Endothelial cell of umbilical vein (primary cell): Measurements from ENCODE around the gene SLC39A5. TPM values are rescaled to one million over a fixed set of nuclear protein-coding genes. Genes with fewer than 3 reads are reported as not detected.

Experiments used
- BruUV-seq: library from RNA; stranded (reverse); fragments of 400-500 nt; replicated peaks from 2 replicates; lab custom pipeline; 2021; lab: Mats Ljungman, UMichigan
- CTCF ChIA-PET: fragments of 300-600, 350-600 bp; sonication (Branson Sonifier 250); formaldehyde crosslinking; loops from one replicate; lab custom pipeline; 2021; ENCODE audit warnings: antibody characterized with exemption, inconsistent platforms; lab: Charles Lee
- POLR2A ChIA-PET: fragments of 300-600, 350-600 bp; sonication (Branson Sonifier 250); formaldehyde crosslinking; loops from one replicate; lab custom pipeline; 2021; ENCODE audit warnings: antibody characterized with exemption, inconsistent platforms; lab: Charles Lee
- DNase-seq: peaks from one replicate; pipeline ENCODE4 v3.0.0-alpha.2; 2011; ENCODE audit warnings: low read depth, low spot score
- FAIRE-seq: peaks from 2 replicates; lab custom pipeline; 2011; peaks lifted over from hg19 to GRCh38; lab: Jason Lieb, UNC
- H2AFZ ChIP-seq: 2 replicates; pipeline ENCODE4 v1.6.0; 2012; ENCODE audit warnings: low read depth, low read length, control low read depth, inconsistent platforms
- H3K27ac ChIP-seq: 2 replicates; pipeline ENCODE4 v1.5.1; 2011; ENCODE audit warnings: low read depth, mild to moderate bottlenecking, control low read depth, low read length, moderate library complexity; ENCODE audit not compliant: insufficient read depth
- H3K27me3 ChIP-seq, 2 experiments: 2 replicates each; pipeline versions ENCODE4 v1.6.0 to v1.6.1; 2011; ENCODE audit warnings: low read length in 2 of 2, mixed read lengths in 1 of 2; ENCODE audit not compliant: control insufficient read depth in 2 of 2, insufficient read depth in 2 of 2
- H3K36me3 ChIP-seq, 2 experiments: 2 replicates in 1 of 2; 3 replicates in 1 of 2; pipeline ENCODE4 v1.5.1; 2011; ENCODE audit warnings: low read length in 2 of 2, mild to moderate bottlenecking in 1 of 2, moderate library complexity in 1 of 2; ENCODE audit not compliant: control insufficient read depth in 2 of 2, insufficient read depth in 2 of 2; ENCODE audit errors: extremely low read depth in 1 of 2
- H3K4me1 ChIP-seq: 3 replicates; pipeline ENCODE4 v1.5.1; 2011; ENCODE audit warnings: mild to moderate bottlenecking, low read length; ENCODE audit not compliant: control insufficient read depth, insufficient read depth; ENCODE audit errors: extremely low read depth
- H3K4me2 ChIP-seq: 2 replicates; pipeline ENCODE4 v1.6.1; 2011; ENCODE audit warnings: low read length, control low read depth, mixed read lengths; ENCODE audit not compliant: insufficient read depth
- H3K4me3 ChIP-seq, 3 experiments: fragments of 200-600 bp in 1 of 3; sonication (generic), shearing (Covaris generic) in 1 of 3; replicated peaks in 1 of 3; 2 replicates each; pipeline ENCODE4 v1.5.1; 2011 to 2016; ENCODE audit warnings: control low read depth in 3 of 3, low read length in 3 of 3, mild to moderate bottlenecking in 2 of 3, inconsistent platforms in 1 of 3, low read depth in 1 of 3, moderate library complexity in 1 of 3; ENCODE audit not compliant: insufficient read depth in 1 of 3
- H3K79me2 ChIP-seq: 2 replicates; pipeline ENCODE4 v1.6.0; 2012; ENCODE audit warnings: low read length, inconsistent platforms; ENCODE audit not compliant: control insufficient read depth, insufficient read depth
- H3K9ac ChIP-seq: replicated peaks from 2 replicates; pipeline ENCODE3; 2011; ENCODE audit warnings: low read length, control low read depth; ENCODE audit not compliant: insufficient read depth; ENCODE audit errors: extremely low read depth
- H3K9me1 ChIP-seq: replicated peaks from 3 replicates; pipeline ENCODE4 v1.6.0; 2011; ENCODE audit warnings: mild to moderate bottlenecking, low read length; ENCODE audit not compliant: control insufficient read depth, insufficient read depth; ENCODE audit errors: extremely low read depth
- H3K9me3 ChIP-seq: replicated peaks from 2 replicates; pipeline ENCODE4 v1.5.1; 2012; ENCODE audit warnings: low read length, inconsistent platforms; ENCODE audit not compliant: control insufficient read depth, insufficient read depth
- H4K20me1 ChIP-seq: replicated peaks from 2 replicates; pipeline ENCODE3; 2011; ENCODE audit warnings: mild to moderate bottlenecking, low read length; ENCODE audit not compliant: control insufficient read depth, insufficient read depth; ENCODE audit errors: extremely low read depth
- CTCF ChIP-seq, 2 donors: IDR thresholded peaks; 1 replicate in 1 of 2; 2 replicates in 1 of 2; pipeline ENCODE4 v1.5.1; 2011; ENCODE audit warnings: low read length in 2 of 2, mild to moderate bottlenecking in 2 of 2, moderate library complexity in 2 of 2, control low read depth in 1 of 2, inconsistent platforms in 1 of 2, low read depth in 1 of 2; ENCODE audit not compliant: insufficient read depth in 1 of 2; ENCODE audit errors: extremely low read depth in 1 of 2
- EZH2 ChIP-seq: IDR thresholded peaks from 2 replicates; pipeline ENCODE4 v1.6.1; 2012; ENCODE audit warnings: borderline replicate concordance, low read depth, mild to moderate bottlenecking, moderate library complexity, low read length, inconsistent platforms; ENCODE audit not compliant: severe bottlenecking
- FOS ChIP-seq: IDR thresholded peaks from 2 replicates; pipeline ENCODE4 v1.6.1; 2011; ENCODE audit warnings: mild to moderate bottlenecking, low read length, moderate library complexity, borderline replicate concordance; ENCODE audit not compliant: insufficient read depth
- GATA2 ChIP-seq: IDR thresholded peaks from 2 replicates; pipeline ENCODE4 v1.7.0; 2011; ENCODE audit warnings: low read depth, mild to moderate bottlenecking, moderate library complexity, mixed read lengths, low read length; ENCODE audit not compliant: insufficient read length, insufficient read depth
- JUN ChIP-seq: IDR thresholded peaks from 2 replicates; pipeline ENCODE4 v1.6.1; 2011; ENCODE audit warnings: borderline replicate concordance, low read depth; ENCODE audit not compliant: insufficient read length, insufficient read depth
- MAX ChIP-seq: IDR thresholded peaks from 2 replicates; pipeline ENCODE4 v1.6.1; 2011; ENCODE audit not compliant: insufficient read depth, insufficient read length
- MYC ChIP-seq: IDR thresholded peaks from one replicate; pipeline ENCODE4 v1.6.1; 2011; ENCODE audit warnings: mild to moderate bottlenecking, low read depth, low read length
- POLR2A ChIP-seq: IDR thresholded peaks from 2 replicates; pipeline ENCODE4 v1.6.1; 2012; ENCODE audit warnings: low read depth, mild to moderate bottlenecking, control low read depth, low read length
- POLR2AphosphoS5 ChIP-seq: IDR thresholded peaks from 2 replicates; pipeline ENCODE4 v1.6.1; 2012; ENCODE audit warnings: low read depth, mild to moderate bottlenecking, control low read depth, low read length, moderate library complexity; ENCODE audit not compliant: insufficient read depth
- dilution Hi-C: fragments of 300-500 bp; cut with MboI; formaldehyde crosslinking; loops from one replicate; pipeline ENCODE4 v1.15.0; 2019; ENCODE audit warnings: low sequenced_read_pairs; ENCODE audit not compliant: extremely low pct_ligation_motif_present
- intact Hi-C: fragments of 100-400 bp; cut with micrococcal nuclease; formaldehyde crosslinking; loops from one replicate; pipeline ENCODE4 v1.10.0; 2022
- polyA plus RNA-seq, 4 experiments: library from polyadenylated mRNA; depleted of rRNA in 3 of 4; stranded (reverse) in 3 of 4; unstranded in 1 of 4; fragments of >200 nt; gene quantifications; 2 replicates each; pipeline versions ENCODE4 v1.2.1 to v1.2.3, GENCODE V29; 2011 to 2012; ENCODE audit warnings: missing spikeins in 1 of 4
- total RNA-seq: library from RNA; stranded (reverse); gene quantifications from 2 replicates; pipeline ENCODE4 v1.2.3, GENCODE V29; 2021

Gene SLC39A5
- total and polyA plus RNA-seq, 2 donors (not counting 3 experiments of a cell fraction or from before 2014, with no cell fraction given): 0.10 TPM; not detected in 1

DNA sequence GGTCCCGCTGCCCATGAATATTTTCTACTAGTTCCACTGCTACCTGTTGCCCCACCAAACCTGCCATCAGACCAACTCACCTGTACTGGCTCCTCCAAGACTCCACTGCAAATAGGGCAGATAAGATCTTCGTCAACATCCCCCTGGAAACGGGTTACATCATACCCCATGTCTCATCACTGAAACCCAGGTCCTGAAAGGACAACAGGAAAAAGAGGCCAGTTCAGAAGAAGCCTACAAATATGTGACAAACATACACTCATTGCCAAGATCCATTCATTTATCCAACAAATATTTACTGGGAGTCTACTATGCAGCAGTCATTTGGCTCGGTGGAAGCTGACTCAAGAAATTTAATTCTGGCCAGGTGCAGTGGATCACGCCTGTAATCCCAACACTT, 16.0 kb upstream of the SLC39A5 start:
- FAIRE-seq: no peak
- Histone ChIP-seq H4K20me1 (no peaks in the 10 kb centered on the region), H3K9me3 (no peaks in the 10 kb centered on the region), H3K9ac (no peak overlapping the region), H3K27me3 (no peaks in the 10 kb centered on the region), H3K9me1 (no peaks in the 10 kb centered on the region), H3K36me3 (peaks cover 28 to 44% of the 10 kb centered on the region in 2 experiments), H3K4me1 (no peaks in the 10 kb centered on the region), H3K4me3 (no peak overlapping the region), H2AFZ (no peak overlapping the region), H3K27ac (no peak overlapping the region), H3K79me2 (peaks cover 9% of the 10 kb centered on the region), H3K4me2 (no peak overlapping the region)
- POLR2A ChIA-PET: no interaction called here
- BruUV-seq: no TSS peak
- dilution Hi-C loops (no loop called here), intact Hi-C loops (no loop called here)
- CTCF ChIA-PET: interaction anchor here (0.9 kb wide), 1 partner anchor 8 kb away, joined by 4 read pairs; no protein-coding TSS in a partner anchor
- TF ChIP-seq EZH2 (no peak), MYC (no peak), POLR2AphosphoS5 (no peak), CTCF (IDR thresholded peaks at IDR 0.05; ENCODE audit: extremely low read depth in 1 of 2, insufficient read depth in 1 of 2, low read depth in 1 of 2, low read length in 2 of 2) (no peak), FOS (no peak), MAX (no peak), GATA2 (no peak), POLR2A (no peak), JUN (no peak)
- no peak for DNase-seq
